Measurements from ENCODE around the gene ZBED3. TPM values are rescaled to one million over a fixed set of nuclear protein-coding genes. Genes with fewer than 3 reads are reported as not detected.

Gene ZBED3, protein sequence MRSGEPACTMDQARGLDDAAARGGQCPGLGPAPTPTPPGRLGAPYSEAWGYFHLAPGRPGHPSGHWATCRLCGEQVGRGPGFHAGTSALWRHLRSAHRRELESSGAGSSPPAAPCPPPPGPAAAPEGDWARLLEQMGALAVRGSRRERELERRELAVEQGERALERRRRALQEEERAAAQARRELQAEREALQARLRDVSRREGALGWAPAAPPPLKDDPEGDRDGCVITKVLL
- 9.9 TPM for polyA plus RNA-seq (2013, experiment 1 of 2)
- 9.9 TPM for polyA plus RNA-seq (2013, experiment 2 of 2)

GRCh38 chr5:77086689-77087483 is at the start of gene ZBED3:
Gene ZBED3, minus strand, starts transcription at chr5:77087285. Its CDS starts 9,407 bp downstream, at chr5:77077878.
- Histone ChIP-seq H2BK15ac (replicated peaks; ENCODE audit: low read depth) (no peak within 1 kb of the TSS), H3K4ac (ENCODE audit: low read depth, low read length) (peak within 1 kb of the TSS; percentile 77), H3K79me2 (ENCODE audit: control insufficient read depth, insufficient read depth, low read length) (no peaks in the 10 kb centered on the region), H3K4me3 (ENCODE audit: low read length) (peak within 1 kb of the TSS; percentile 37), H3K27me3 (ENCODE audit: insufficient read depth, low read length, poor library complexity) (no peaks in the 10 kb centered on the region), H3K9ac (ENCODE audit: low read length) (peak within 1 kb of the TSS; percentile 66), H3K4me1 (ENCODE audit: control insufficient read depth, low read depth, low read length) (peaks cover 5% of the 10 kb centered on the region), H2AK5ac (ENCODE audit: low read length) (no peak within 1 kb of the TSS), H3K18ac (ENCODE audit: low read length) (peak within 1 kb of the TSS; percentile 89), H3K23ac (ENCODE audit: low read length) (no peak within 1 kb of the TSS), H3K56ac (ENCODE audit: low read length) (peak within 1 kb of the TSS; percentile 92), H3K27ac (ENCODE audit: low read depth, low read length) (peak within 1 kb of the TSS; percentile 69), H4K8ac (ENCODE audit: low read depth, low read length) (peak within 1 kb of the TSS; percentile 30), H3K36me3 (ENCODE audit: control insufficient read depth, insufficient read depth, low read length) (no peaks in the 10 kb centered on the region), H4K5ac (ENCODE audit: low read length) (no peak within 1 kb of the TSS), H2BK5ac (ENCODE audit: low read length) (no peak within 1 kb of the TSS), H3K79me1 (ENCODE audit: low read length) (peaks cover 1% of the 10 kb centered on the region), H2BK120ac (ENCODE audit: low read depth, low read length) (peak within 1 kb of the TSS; percentile 55), H3K4me2 (ENCODE audit: low read length) (peak within 1 kb of the TSS; percentile 74)
- DNase-seq = peak; percentile 95
- no CpG with 5 or more reads among the region's 63 CpGs for WGBS (ENCODE audit: extremely low coverage, insufficient coverage, low lambda C conversion rate)

DNA sequence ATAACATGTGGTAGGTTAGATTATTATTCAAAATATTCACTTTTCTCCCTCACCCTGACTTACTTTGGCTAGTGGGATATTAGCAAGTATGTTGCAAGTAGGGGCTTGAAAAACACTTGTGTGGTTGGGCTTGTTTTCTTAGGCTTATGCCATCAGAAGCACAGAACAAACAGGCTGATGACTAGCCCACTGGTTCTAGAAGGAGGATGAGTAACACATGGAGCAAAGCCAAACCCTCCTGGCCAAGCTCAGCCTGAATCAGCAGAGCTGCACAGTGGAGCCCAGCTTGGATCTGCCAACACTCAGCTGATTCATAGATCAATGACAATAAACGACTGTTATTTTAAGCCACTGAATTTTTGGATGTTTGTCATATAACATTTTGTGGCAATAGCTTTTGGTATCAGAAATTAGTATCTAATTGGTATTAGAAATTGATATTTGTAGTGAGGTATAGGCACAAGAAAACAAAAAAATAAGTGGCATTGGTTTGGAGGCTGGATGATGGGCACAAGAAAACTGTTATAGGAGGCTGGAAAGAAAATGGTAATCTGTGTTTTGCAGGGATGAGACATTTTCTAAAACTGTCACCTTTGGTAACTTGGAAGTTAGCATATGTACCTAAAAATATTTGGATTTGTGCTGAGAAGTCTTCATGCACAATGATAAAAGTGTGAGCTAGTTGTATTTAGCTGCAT is 46.1 kb upstream of the ZBED3 start:
- H2BK120ac ChIP-seq (ENCODE audit: low read depth, low read length) = no peak overlapping the region
- H4K5ac ChIP-seq (ENCODE audit: low read length) = no peak overlapping the region
- H3K36me3 ChIP-seq (ENCODE audit: control insufficient read depth, insufficient read depth, low read length) = no peaks in the 10 kb centered on the region
- H4K8ac ChIP-seq (ENCODE audit: low read depth, low read length) = no peak overlapping the region
- H3K4me3 ChIP-seq (ENCODE audit: low read length) = no peak overlapping the region
- H3K18ac ChIP-seq (ENCODE audit: low read length) = no peak overlapping the region
- H3K4me1 ChIP-seq (ENCODE audit: control insufficient read depth, low read depth, low read length) = no peaks in the 10 kb centered on the region
- no CpG with 5 or more reads among the region's 1 CpG for WGBS (ENCODE audit: extremely low coverage, insufficient coverage, low lambda C conversion rate)
- no peak overlapping the region for H3K27ac ChIP-seq (ENCODE audit: low read depth, low read length)
- H3K4ac ChIP-seq (ENCODE audit: low read depth, low read length) = no peak overlapping the region
- H3K27me3 ChIP-seq (ENCODE audit: insufficient read depth, low read length, poor library complexity) = no peaks in the 10 kb centered on the region
- H3K23ac ChIP-seq (ENCODE audit: low read length) = no peak overlapping the region
- H2BK5ac ChIP-seq (ENCODE audit: low read length) = no peak overlapping the region
- no peak overlapping the region for H3K9ac ChIP-seq (ENCODE audit: low read length)
- H3K79me1 ChIP-seq (ENCODE audit: low read length) = no peaks in the 10 kb centered on the region
- H3K4me2 ChIP-seq (ENCODE audit: low read length) = no peak overlapping the region
- H2BK15ac ChIP-seq (replicated peaks; ENCODE audit: low read depth) = no peak overlapping the region
- no peak overlapping the region for H3K56ac ChIP-seq (ENCODE audit: low read length)
- DNase-seq = no peak
- no peaks in the 10 kb centered on the region for H3K79me2 ChIP-seq (ENCODE audit: control insufficient read depth, insufficient read depth, low read length)
- H2AK5ac ChIP-seq (ENCODE audit: low read length) = no peak overlapping the region

GRCh38 chr5:77131361-77131760 is 44.3 kb upstream of the ZBED3 start:
- no CpG with 5 or more reads among the region's 3 CpGs for WGBS (ENCODE audit: extremely low coverage, insufficient coverage, low lambda C conversion rate)
- H3K56ac ChIP-seq (ENCODE audit: low read length) = no peak overlapping the region
- H2BK5ac ChIP-seq (ENCODE audit: low read length) = no peak overlapping the region
- H3K4me2 ChIP-seq (ENCODE audit: low read length) = no peak overlapping the region
- no peak overlapping the region for H2AK5ac ChIP-seq (ENCODE audit: low read length)
- H3K18ac ChIP-seq (ENCODE audit: low read length) = no peak overlapping the region
- H3K36me3 ChIP-seq (ENCODE audit: control insufficient read depth, insufficient read depth, low read length) = no peaks in the 10 kb centered on the region
- H3K4me3 ChIP-seq (ENCODE audit: low read length) = no peak overlapping the region
- H2BK15ac ChIP-seq (replicated peaks; ENCODE audit: low read depth) = no peak overlapping the region
- H3K23ac ChIP-seq (ENCODE audit: low read length) = no peak overlapping the region
- H4K5ac ChIP-seq (ENCODE audit: low read length) = no peak overlapping the region
- no peak overlapping the region for H2BK120ac ChIP-seq (ENCODE audit: low read depth, low read length)
- no peak overlapping the region for H3K4ac ChIP-seq (ENCODE audit: low read depth, low read length)
- no peaks in the 10 kb centered on the region for H3K79me2 ChIP-seq (ENCODE audit: control insufficient read depth, insufficient read depth, low read length)
- H3K9ac ChIP-seq (ENCODE audit: low read length) = no peak overlapping the region
- no peaks in the 10 kb centered on the region for H3K4me1 ChIP-seq (ENCODE audit: control insufficient read depth, low read depth, low read length)
- no peak overlapping the region for H3K27ac ChIP-seq (ENCODE audit: low read depth, low read length)
- peak overlapping the region; percentile 41 for H4K8ac ChIP-seq (ENCODE audit: low read depth, low read length)
- H3K79me1 ChIP-seq (ENCODE audit: low read length) = no peaks in the 10 kb centered on the region
- no peaks in the 10 kb centered on the region for H3K27me3 ChIP-seq (ENCODE audit: insufficient read depth, low read length, poor library complexity)
- DNase-seq = no peak

DNA sequence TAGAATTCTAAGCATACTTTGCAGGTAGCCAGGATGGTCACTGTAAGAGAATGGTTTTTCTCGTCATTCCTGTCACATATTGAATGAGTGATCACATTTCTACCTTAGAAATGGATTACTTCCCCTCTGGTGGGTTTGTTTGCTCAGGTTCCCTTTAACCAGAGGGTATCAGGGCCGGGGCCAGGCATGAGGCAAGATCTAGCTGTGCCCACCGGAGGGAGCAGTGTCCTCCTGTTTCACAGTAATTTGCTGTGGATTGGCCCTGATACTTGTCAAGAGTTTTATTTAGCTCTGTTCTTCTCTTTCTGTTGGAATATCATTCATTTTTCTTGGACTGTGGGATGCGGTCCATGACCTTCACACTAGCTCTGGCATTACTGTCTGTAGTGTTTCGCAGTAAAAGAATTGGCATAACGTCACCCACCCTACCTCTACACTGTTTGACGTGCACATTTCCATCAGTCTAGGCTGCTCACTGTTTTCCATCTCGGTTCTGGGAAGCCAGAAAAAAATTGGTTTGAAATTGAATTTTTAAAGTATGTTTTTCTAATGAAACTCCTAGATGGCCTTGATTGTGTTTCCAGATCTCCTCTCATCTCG is 42.4 kb upstream of the ZBED3 start:
- H3K79me2 ChIP-seq (ENCODE audit: control insufficient read depth, insufficient read depth, low read length) = no peaks in the 10 kb centered on the region
- no peak overlapping the region for H2BK5ac ChIP-seq (ENCODE audit: low read length)
- no peak overlapping the region for H3K4me3 ChIP-seq (ENCODE audit: low read length)
- H3K36me3 ChIP-seq (ENCODE audit: control insufficient read depth, insufficient read depth, low read length) = no peaks in the 10 kb centered on the region
- no peak overlapping the region for H2BK120ac ChIP-seq (ENCODE audit: low read depth, low read length)
- no peak overlapping the region for H4K5ac ChIP-seq (ENCODE audit: low read length)
- H3K23ac ChIP-seq (ENCODE audit: low read length) = no peak overlapping the region
- H3K4ac ChIP-seq (ENCODE audit: low read depth, low read length) = no peak overlapping the region
- H3K4me1 ChIP-seq (ENCODE audit: control insufficient read depth, low read depth, low read length) = no peaks in the 10 kb centered on the region
- no CpG with 5 or more reads among the region's 9 CpGs for WGBS (ENCODE audit: extremely low coverage, insufficient coverage, low lambda C conversion rate)
- H3K27ac ChIP-seq (ENCODE audit: low read depth, low read length) = no peak overlapping the region
- H2BK15ac ChIP-seq (replicated peaks; ENCODE audit: low read depth) = no peak overlapping the region
- no peaks in the 10 kb centered on the region for H3K27me3 ChIP-seq (ENCODE audit: insufficient read depth, low read length, poor library complexity)
- H2AK5ac ChIP-seq (ENCODE audit: low read length) = no peak overlapping the region
- H3K4me2 ChIP-seq (ENCODE audit: low read length) = no peak overlapping the region
- H3K56ac ChIP-seq (ENCODE audit: low read length) = no peak overlapping the region
- DNase-seq = peak; percentile 59
- no peak overlapping the region for H4K8ac ChIP-seq (ENCODE audit: low read depth, low read length)
- no peak overlapping the region for H3K18ac ChIP-seq (ENCODE audit: low read length)
- H3K79me1 ChIP-seq (ENCODE audit: low read length) = no peaks in the 10 kb centered on the region
- H3K9ac ChIP-seq (ENCODE audit: low read length) = no peak overlapping the region

DNA sequence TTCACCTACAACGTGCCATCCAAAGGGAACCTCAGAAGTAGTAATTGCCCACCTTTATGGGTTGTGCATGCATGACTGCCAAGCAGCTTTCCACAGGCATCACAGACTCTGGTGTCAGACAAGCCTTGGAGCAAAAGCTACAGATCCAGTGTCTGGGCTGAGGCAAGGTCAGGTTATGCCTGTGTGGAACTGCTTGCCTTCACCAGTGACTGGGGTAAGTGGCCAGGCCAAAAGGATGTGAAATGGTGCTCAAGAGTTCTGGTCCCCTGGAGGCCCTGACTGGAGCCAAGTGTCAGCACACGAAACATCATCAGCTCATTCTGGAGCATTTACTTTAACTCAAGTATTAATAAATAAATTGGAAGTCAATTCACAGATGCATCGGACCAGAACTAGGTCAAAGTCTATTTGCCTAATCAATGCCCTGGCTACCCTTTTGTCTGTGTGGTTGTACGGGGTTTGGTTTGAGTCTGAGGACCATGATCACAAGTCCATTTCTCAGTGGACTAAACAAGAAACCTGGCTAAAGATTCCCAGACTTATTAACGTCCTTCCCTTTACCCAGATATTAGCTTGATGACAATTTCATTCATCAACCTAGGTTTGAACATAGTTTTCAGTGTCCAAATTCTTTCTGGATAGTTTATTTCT is 41.5 kb upstream of the ZBED3 start:
- H3K9ac ChIP-seq (ENCODE audit: low read length) = no peak overlapping the region
- H3K79me2 ChIP-seq (ENCODE audit: control insufficient read depth, insufficient read depth, low read length) = no peaks in the 10 kb centered on the region
- no peak overlapping the region for H3K56ac ChIP-seq (ENCODE audit: low read length)
- no peaks in the 10 kb centered on the region for H3K79me1 ChIP-seq (ENCODE audit: low read length)
- H3K27ac ChIP-seq (ENCODE audit: low read depth, low read length) = no peak overlapping the region
- no peak overlapping the region for H3K4me2 ChIP-seq (ENCODE audit: low read length)
- no peaks in the 10 kb centered on the region for H3K27me3 ChIP-seq (ENCODE audit: insufficient read depth, low read length, poor library complexity)
- H3K4me3 ChIP-seq (ENCODE audit: low read length) = no peak overlapping the region
- no peak overlapping the region for H3K4ac ChIP-seq (ENCODE audit: low read depth, low read length)
- no peak overlapping the region for H3K23ac ChIP-seq (ENCODE audit: low read length)
- no peak overlapping the region for H2BK15ac ChIP-seq (replicated peaks; ENCODE audit: low read depth)
- no CpG with 5 or more reads among the region's 5 CpGs for WGBS (ENCODE audit: extremely low coverage, insufficient coverage, low lambda C conversion rate)
- H3K18ac ChIP-seq (ENCODE audit: low read length) = no peak overlapping the region
- H3K36me3 ChIP-seq (ENCODE audit: control insufficient read depth, insufficient read depth, low read length) = no peaks in the 10 kb centered on the region
- DNase-seq = no peak
- no peak overlapping the region for H4K5ac ChIP-seq (ENCODE audit: low read length)
- H2AK5ac ChIP-seq (ENCODE audit: low read length) = no peak overlapping the region
- H3K4me1 ChIP-seq (ENCODE audit: control insufficient read depth, low read depth, low read length) = no peaks in the 10 kb centered on the region
- H2BK120ac ChIP-seq (ENCODE audit: low read depth, low read length) = no peak overlapping the region
- H2BK5ac ChIP-seq (ENCODE audit: low read length) = no peak overlapping the region
- H4K8ac ChIP-seq (ENCODE audit: low read depth, low read length) = no peak overlapping the region
